ENCODE measurements around the gene TCEAL4.
"Not testable (repeated sequence)": the region's sequence is repeated elsewhere in the genome, so short reads cannot be mapped to it uniquely, and the experiment has no call there.

The TCEAL4 gene

DNA sequence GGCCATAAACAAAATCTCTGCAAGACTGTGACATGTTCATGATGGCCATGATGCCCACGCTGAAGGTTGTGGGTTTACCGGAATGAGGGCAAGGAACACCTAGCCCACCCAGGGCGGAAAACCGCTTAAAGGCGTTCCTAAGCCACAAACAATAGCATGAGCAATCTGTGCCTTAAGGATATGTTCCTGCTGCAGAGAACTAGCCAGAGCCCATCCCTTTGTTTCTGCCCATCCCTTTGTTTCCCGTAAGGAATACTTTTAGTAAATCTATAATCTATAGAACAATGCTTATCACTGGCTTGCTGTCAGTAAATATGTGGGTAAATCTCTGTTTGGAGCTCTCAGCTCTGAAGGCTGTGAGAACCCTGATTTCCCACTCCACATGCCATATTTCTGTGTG, 9.9 kb downstream of the TCEAL4 start:
- DNase-seq, result not testable (repeated sequence)

DNA sequence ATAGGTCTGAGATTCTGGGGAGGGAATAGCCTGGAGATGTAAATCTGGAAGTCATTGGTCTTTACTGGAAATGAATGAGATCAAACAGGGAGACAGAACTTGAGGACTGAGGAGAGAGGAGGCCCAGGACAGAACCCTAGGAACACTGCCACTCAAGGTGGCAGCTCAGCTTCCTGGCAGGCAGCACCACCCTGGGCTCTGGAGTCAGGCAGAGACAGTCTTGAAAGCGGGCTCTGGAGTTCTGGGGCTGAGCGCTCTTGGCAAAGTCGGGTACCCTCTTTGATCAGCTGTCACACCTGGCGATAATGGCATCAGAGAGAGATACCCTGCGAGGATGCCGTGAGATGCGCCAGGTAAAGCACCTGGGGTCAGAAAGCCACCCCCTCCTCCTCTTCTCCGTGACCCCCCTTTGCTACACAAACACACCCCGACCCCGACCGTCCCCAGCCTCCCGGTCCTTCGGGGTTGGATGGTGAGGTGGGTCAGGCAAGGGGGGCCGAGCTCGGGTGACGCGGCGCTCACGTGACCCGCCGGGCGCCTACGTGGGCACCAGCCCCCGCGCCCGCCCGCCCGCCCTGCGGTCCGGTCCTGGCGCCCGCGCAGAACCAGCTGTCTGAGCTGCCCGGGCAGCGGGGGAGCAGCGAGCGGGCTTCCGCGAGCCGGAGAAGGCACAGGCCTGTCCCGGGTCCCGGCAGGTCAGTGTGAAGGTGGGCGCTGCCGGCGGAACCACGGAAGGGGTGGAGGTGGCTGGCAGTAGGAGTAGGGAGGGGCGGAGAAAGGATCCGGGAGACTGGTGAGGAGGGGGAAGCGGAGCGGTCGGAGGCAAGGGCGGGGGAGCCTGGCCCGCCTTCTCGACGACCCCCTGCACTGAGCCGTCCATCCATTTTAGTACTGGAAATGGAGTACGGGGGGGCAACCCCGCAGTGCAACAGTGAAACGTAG, 22.3 kb downstream of the TCEAL4 start, which contains the start of gene TCEAL3:
Gene TCEAL3, plus strand, starts transcription at position 600 of the 942 bp plus-strand sequence. CDS start 1,102 bp downstream, outside the sequence.
- peak; percentile 75 for DNase-seq

DNA sequence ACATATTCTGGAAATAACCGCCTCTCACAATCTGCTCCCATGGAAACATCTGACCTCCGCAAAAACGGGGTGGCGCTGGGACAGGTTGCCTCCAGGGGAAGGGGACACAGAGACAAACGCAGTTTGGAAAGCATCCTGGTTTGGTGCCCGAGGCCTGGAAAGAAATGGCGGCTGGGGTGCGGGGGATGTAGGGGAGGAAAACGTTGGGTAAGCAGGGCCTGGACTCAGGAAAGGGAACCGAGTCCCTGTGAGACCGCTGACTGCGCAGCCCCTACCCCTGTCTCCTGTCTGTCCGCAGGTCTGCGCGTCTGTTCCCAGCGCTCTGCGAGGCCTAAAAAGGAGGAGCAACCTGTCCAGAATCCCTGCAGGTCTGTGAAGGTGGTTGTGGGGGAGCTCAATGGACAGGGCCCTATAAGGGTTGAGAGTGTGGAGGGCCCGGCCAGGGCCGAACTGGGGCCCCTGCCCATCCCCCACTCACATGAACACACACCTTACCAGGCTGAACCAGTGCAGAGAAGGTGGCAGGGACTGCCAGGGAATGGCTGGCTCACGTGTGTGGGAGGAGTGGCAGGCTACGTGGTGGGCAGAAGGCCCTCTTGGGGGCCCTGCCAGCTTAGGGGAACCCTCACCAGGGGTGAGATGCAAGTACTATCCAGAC, 23.1 kb downstream of the TCEAL4 start:
- peak; percentile 51 for DNase-seq

DNA sequence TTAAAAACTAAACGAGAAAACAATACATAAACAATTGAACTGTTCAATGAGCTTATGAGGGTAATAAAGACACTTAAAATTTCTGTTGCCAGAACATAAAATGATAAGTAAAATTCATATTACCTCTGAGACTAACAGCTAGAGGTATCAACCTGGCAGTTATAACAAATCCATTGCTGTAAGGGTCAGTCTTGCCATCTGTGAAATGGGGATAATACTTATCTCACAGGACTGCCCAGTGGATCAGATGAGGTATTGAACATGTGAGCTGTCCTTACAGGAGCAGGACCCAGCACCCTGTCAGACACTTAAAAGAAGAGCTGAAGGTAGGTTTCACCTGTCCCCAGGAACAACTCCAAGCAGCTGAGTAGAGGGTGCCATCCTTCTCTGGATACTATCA, 25.0 kb downstream of the TCEAL4 start:
- no peak for DNase-seq

DNA sequence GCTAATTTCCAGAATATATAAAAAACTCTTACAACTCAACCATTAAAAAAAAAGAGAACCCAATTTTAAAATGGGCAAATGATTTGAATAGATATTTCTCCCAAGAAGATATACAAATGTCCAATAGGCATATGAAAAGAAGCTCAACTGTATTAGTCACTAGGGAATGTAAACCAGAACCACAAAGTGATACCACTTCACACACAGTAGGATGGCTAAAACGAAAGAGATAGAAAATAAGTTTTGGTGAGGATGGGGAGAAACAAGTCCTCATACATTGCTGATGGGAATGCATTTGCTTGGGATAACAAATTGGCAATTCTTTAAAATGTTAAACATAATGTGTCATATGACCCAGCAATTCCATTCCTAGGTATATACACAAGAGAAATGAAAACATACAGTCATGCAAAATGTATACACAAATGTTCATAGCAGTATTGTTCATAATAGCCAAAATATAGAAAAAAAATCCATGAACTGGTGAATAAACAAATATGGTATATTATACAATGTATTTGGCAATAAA, 28.1 kb downstream of the TCEAL4 start:
- DNase-seq, result no peak

DNA sequence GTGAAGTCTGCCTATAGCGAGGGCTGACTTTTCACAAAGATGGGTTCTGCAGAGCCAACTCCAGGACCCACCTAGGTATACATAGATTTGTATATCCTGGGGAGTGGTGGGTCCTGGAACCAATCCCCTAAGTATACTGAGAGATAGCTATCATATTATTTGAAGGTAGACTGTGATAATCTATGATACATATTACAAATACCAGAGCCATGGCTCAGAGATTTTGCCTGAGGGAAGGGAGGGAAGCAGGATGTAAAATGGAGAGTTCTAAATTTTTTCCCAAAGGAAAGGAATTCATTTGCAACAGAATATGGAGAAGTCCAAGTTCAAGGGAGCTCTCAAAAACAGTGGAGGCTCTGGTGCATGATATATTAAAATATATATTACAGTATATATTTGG, 29.7 kb downstream of the TCEAL4 start:
- DNase-seq, result no peak

DNA sequence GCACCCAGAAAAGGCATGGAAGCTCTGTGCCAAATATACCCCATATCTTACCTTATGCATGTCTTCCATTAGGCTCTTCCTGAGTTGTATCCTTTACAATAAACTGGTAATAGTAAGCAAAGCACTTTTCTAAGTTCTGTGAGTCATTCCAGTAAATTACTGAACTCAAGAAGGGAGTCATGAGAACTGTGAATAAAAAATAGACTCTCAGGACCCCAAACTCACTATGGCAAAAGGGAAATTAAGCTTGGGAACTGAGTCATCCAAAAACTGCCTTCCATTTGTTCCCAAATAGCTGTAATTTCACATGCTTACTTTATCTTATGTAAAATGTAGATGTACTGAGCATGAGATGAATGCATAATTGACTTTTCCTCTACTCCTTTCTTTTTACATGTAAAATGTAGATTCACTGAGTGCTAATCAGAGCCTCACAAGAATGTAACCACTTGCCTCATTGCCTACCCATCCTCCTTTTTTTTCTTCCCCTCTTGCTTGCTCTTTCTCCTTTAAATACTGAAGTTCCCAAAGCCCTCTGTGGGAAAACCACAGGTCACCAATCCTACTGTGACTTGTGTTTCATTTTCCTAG, 30.6 kb downstream of the TCEAL4 start:
- DNase-seq, result no peak

DNA sequence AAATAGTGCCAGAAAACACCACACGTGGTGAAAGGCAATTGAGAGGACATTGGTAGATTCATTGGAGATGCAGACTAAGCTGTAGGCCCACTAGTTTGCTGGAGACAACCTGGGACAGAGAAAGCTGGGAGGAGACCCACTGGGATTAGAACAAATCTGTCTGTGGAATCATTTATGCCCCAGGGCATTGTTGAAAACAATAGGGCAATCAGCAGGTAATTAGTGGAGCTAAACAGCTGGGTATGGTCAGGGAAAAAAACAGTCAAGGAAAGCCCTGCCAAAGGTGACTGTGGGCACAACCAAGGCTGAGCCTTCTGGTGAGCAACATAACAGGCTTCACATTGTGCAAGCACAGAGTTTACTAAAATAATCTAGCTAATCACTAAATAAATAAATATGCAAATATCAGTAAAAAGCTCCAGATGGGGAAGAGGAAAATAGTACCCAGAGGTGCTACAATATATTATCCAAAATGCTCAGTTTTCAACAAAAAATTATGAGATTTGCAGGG, 31.4 kb downstream of the TCEAL4 start:
- no peak for DNase-seq

DNA sequence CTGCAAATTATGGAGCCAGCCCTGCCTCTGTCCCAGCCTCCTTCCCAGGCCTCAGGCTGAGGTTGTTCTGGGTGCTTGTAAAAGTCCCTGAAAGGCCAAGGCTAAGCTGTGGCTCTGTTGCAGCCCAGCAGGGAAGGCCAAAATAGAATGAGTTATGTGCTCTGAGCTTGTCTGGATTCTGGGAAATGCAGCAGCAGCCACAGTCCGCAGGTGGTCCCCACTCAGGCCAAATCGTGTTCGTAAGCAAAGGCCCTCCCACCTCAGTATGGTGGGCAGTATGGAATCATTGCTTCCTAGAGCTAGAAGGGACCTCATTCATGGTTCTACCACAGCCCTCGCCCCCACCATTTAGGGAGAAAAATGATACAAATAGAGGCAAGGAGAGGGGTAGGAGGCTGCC, 38.8 kb downstream of the TCEAL4 start:
- DNase-seq, result peak; percentile 82

DNA sequence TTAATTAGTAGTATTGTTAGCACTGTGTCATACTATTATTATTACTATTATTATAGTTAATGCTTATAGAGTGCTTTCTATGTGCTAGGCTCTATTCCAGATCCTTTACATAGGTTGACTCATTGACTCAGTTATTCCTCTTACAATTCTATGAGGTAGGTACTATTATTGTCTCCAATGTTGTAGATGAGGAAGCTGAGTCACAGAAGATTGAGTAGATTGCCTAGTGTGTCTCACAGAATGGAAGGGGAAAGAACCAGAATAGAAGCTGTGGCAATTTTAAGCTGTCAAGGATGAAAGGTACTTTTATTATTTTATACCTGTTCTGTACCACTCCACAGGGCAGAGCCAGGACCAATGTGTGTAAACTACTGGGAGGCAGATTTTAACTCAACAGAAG, 41.5 kb downstream of the TCEAL4 start:
- DNase-seq, result no peak

DNA sequence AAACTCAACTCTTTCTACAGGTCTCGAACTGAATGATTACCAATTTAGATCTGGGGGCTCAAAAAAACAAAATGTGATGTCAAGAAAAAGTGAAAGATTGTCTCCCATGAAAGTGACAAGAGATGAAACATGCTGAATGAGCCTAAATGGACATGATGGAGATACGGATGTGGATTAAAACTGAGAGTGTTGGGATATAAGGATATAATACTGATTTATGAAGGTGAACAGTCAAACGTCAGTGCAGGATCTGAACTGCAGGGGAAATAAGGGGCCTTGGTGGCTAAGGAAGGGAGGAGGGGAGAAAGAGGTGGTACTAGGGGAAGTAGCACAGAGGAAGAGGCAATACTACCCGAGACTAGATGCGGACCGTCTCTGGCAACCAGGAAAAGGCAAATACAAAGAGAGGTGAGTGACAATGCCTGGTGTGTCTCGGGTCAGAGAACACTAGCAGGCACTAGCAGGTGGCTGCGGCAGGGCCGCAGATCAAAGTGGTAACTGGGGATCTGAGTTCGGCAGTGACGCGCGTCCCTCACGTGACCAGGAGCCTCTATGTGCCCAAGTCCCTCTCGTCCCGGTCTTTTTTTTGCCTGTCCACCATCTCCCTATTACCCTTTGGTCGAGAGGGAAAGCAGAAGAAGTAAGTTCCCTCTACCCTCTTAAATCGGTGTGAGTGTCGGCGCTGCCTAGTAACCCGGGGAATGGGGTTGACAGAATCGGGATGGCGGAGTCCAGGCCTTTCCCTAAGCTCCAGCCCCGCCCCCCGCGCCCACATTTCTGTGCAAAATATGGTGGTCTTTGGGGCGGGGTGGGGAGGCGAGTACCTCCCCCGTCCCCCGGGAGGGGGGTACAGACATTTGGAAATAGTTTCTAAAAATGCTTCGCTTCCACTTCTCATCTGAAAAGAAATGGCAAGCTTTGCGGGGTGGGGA, 43.3 kb downstream of the TCEAL4 start, which contains the start of gene TCEAL1:
Gene TCEAL1, plus strand, starts transcription at position 590 of the 932 bp plus-strand sequence. CDS start 942 bp downstream, outside the sequence.
- peak; percentile 84 for DNase-seq

DNA sequence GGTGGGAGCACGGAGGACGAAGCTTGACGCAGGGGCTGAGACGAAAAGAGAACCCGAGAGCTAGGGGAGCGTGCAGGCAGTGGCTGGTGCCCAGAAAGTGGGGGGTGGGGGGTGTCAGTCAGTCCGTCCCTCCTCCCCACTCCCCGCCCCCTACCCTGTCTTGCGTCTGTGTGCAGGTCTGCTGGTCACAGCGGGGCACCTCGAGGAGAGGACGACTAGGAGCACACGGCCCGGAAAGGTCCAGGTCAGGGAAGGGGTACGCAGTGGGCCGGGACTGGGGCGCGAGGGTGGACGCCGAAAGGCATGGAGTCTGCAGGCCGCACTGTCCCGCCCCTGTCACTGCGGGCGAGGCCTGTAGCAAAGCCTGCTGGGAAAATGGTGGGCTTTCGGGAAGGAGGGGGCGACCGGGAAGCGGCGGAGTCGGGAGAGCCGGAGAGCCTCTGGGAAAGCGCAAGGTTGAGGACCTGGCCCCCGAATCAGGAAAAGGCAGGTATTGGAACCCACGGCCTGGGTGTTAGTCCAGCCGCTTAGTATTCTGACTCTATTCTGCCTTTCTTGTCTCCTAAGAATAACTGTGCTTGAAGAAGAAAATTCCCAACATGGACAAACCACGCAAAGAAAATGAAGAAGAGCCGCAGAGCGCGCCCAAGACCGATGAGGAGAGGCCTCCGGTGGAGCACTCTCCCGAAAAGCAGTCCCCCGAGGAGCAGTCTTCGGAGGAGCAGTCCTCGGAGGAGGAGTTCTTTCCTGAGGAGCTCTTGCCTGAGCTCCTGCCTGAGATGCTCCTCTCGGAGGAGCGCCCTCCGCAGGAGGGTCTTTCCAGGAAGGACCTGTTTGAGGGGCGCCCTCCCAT, 44.2 kb downstream of the TCEAL4 start:
- DNase-seq, result peak; percentile 93

DNA sequence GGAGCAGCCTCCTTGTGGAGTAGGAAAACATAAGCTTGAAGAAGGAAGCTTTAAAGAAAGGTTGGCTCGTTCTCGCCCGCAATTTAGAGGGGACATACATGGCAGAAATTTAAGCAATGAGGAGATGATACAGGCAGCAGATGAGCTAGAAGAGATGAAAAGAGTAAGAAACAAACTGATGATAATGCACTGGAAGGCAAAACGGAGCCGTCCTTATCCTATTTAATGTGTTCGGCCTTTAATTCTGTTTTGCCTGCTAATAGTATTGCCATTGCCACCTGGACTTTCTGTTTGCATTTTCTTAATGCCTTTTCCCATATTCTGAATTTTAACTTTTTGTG, 44.8 kb downstream of the TCEAL4 start:
- DNase-seq, result no peak

DNA sequence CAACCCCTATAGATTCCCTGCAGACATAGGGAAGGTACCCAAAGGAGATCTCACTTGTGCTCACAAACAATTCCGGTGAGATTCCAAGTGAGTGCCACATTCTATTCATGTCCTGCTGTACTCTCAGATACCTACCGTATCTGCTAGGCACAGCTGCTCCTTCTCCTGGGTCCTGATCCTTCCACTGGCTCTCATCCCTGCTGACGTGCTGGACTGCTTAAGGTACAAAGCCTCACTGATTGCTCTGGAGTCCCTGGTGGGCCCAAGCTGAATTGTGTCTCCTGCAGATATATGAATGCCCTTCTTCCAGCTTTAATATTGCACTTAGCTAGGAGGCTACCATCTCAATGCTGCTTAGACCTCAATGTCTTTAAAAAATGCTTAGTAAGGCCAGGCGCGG, 45.8 kb downstream of the TCEAL4 start:
- DNase-seq, result no peak

DNA sequence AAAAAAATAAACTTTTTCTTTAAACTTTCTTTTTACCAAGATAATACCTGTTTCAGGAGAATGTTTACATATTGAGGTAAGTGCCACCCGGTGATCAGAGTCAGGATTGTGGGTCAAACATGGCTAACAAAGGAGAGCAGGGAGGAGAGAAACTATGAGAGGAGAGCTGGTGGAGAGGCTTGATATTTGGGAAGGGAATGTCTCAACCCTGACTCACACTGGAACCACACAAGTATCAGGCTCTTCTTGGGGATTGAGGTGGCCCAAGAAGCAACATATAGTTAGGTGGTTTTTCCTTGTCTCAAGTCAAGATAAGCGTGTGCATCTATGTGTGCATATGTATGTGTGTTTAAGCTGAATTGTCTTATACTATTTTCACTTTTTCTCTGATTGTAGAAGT, 50.1 kb downstream of the TCEAL4 start:
- DNase-seq, result no peak

Measured in islet precursor cell (in vitro differentiated cells).